ENCODE results near the gene FA2H. TPM values are rescaled to one million over a fixed set of nuclear protein-coding genes. Genes with fewer than 3 reads are reported as not detected.

The FA2H gene
- total and polyA plus RNA-seq, 10 of the 15 experiments (the other 5 are each of a cell fraction or from before 2014, with no cell fraction given) = 0.05 to 0.73 (median 0.51) TPM; not detected in 3

GRCh38 chr16:74666425-74667254, 108.0 kb downstream of the FA2H start, which contains the start of gene RFWD3 (continued):
- TF ChIP-seq NKRF (conservative IDR thresholded peaks at IDR 0.05) = peak; percentile 92
- TF ChIP-seq EZH2 (IDR thresholded peaks at IDR 0.05; ENCODE audit: borderline replicate concordance, control insufficient read depth, low read depth, low read length) = no peak
- TF ChIP-seq TARDBP (IDR thresholded peaks at IDR 0.05; ENCODE audit: borderline replicate concordance) = no peak
- peak; percentile 99 for TF ChIP-seq SP1 (IDR thresholded peaks at IDR 0.05; ENCODE audit: low read depth, low read length)
- TF ChIP-seq CTCF (IDR thresholded peaks at IDR 0.05 in 2 of 3, conservative IDR thresholded peaks at IDR 0.05 in 1 of 3; ENCODE audit: control insufficient read depth in 2 of 3, extremely low read depth in 1 of 3, insufficient read depth in 1 of 3, low read depth in 3 of 3, low read length in 3 of 3) = no peak
- TF ChIP-seq POLR2A (IDR thresholded peaks at IDR 0.05; ENCODE audit: low read depth, low read length) = peak; percentile 99
- no peak for TF ChIP-seq PAX8 (IDR thresholded peaks at IDR 0.05)
- TF ChIP-seq CBFB (IDR thresholded peaks at IDR 0.05; ENCODE audit: low read depth) = peak; percentile 76; the same call in 1 of the 2 replicates
- no peak for TF ChIP-seq ZNF24 (IDR thresholded peaks at IDR 0.05)
- peak; percentile 81 for TF ChIP-seq GABPA (IDR thresholded peaks at IDR 0.05; ENCODE audit: low read depth)
- no peak for TF ChIP-seq SRF (IDR thresholded peaks at IDR 0.05; ENCODE audit: low read depth in 2 of 2, low read length in 2 of 2)
- TF ChIP-seq FOXM1 (IDR thresholded peaks at IDR 0.05; ENCODE audit: low read depth, low read length) = peak; percentile 65; the same call in 1 of the 2 replicates
- no peak; the same call in 1 of the 2 replicates for TF ChIP-seq RB1 (IDR thresholded peaks at IDR 0.05; ENCODE audit: borderline replicate concordance)
- TF ChIP-seq ZNF622 (IDR thresholded peaks at IDR 0.05) = no peak
- peak; percentile 95 for TF ChIP-seq PBX3 (IDR thresholded peaks at IDR 0.05; ENCODE audit: insufficient replicate concordance, low read depth, low read length)
- TF ChIP-seq BCL3 (IDR thresholded peaks at IDR 0.05; ENCODE audit: borderline replicate concordance, insufficient read depth, low read depth, low read length, poor library complexity, severe bottlenecking) = no peak
- TF ChIP-seq YBX1 (IDR thresholded peaks at IDR 0.05) = no peak
- TF ChIP-seq ZNF687 (IDR thresholded peaks at IDR 0.05) = 0 out of 2 replicates have a peak, but pooled peaks have one; percentile 34
- TF ChIP-seq ZSCAN29 (IDR thresholded peaks at IDR 0.05) = no peak
